ENCODE measurements around the gene CRTC2.
A peak's percentile ranks its signal among the peaks of the same experiment; 100 is the strongest.

CRTC2 gene

GRCh38 chr1:153976819-153977249 is 18.4 kb upstream of the CRTC2 start:
- Histone ChIP-seq H3K27me3 (ENCODE audit: control insufficient read depth in 5 of 5, insufficient read depth in 4 of 5, low read length in 5 of 5) (no peaks in the 10 kb centered on the region), H3K4me3 (ENCODE audit: low read depth in 1 of 5, low read length in 5 of 5) (peak overlapping the region; percentile 81 to 97 (median 96)), H3K4me1 (ENCODE audit: control insufficient read depth in 5 of 5, insufficient read depth in 5 of 5, low read length in 5 of 5) (peaks cover 0 to 35% (median 25%) of the 10 kb centered on the region in 5 donors), H3K9me3 (ENCODE audit: control insufficient read depth in 5 of 5, low read length in 5 of 5) (no peaks in the 10 kb centered on the region), H3K36me3 (ENCODE audit: control insufficient read depth in 5 of 5, insufficient read depth in 5 of 5, low read length in 5 of 5) (peaks cover 5 to 32% (median 29%) of the 10 kb centered on the region in 5 donors), H3K27ac (ENCODE audit: low read depth, low read length) (peak overlapping the region; percentile 83), H3K9ac (ENCODE audit: low read length in 5 of 5) (peak overlapping the region; percentile 89 to 99 (median 97))

GRCh38 chr1:153973525-153973924 is 15.1 kb upstream of the CRTC2 start:
- Histone ChIP-seq H3K27ac (ENCODE audit: low read depth, low read length) (no peak overlapping the region), H3K9ac (ENCODE audit: low read length in 5 of 5) (no peak overlapping the region), H3K4me1 (ENCODE audit: control insufficient read depth in 5 of 5, insufficient read depth in 5 of 5, low read length in 5 of 5) (peaks cover 0 to 34% (median 25%) of the 10 kb centered on the region in 5 donors), H3K4me3 (ENCODE audit: low read depth in 1 of 5, low read length in 5 of 5) (no peak overlapping the region), H3K9me3 (ENCODE audit: control insufficient read depth in 5 of 5, low read length in 5 of 5) (no peaks in the 10 kb centered on the region), H3K27me3 (ENCODE audit: control insufficient read depth in 5 of 5, insufficient read depth in 4 of 5, low read length in 5 of 5) (no peaks in the 10 kb centered on the region), H3K36me3 (ENCODE audit: control insufficient read depth in 5 of 5, insufficient read depth in 5 of 5, low read length in 5 of 5) (peaks cover 5 to 28% (median 27%) of the 10 kb centered on the region in 5 donors)

GRCh38 chr1:153973071-153973470 is 14.7 kb upstream of the CRTC2 start:
- H3K27me3 ChIP-seq (ENCODE audit: control insufficient read depth in 5 of 5, insufficient read depth in 4 of 5, low read length in 5 of 5): no peaks in the 10 kb centered on the region
- H3K9ac ChIP-seq (ENCODE audit: low read length in 5 of 5): no peak overlapping the region
- no peak overlapping the region for H3K4me3 ChIP-seq (ENCODE audit: low read depth in 1 of 5, low read length in 5 of 5)
- peaks cover 5 to 28% (median 27%) of the 10 kb centered on the region in 5 donors for H3K36me3 ChIP-seq (ENCODE audit: control insufficient read depth in 5 of 5, insufficient read depth in 5 of 5, low read length in 5 of 5)
- H3K27ac ChIP-seq (ENCODE audit: low read depth, low read length): no peak overlapping the region
- H3K4me1 ChIP-seq (ENCODE audit: control insufficient read depth in 5 of 5, insufficient read depth in 5 of 5, low read length in 5 of 5): peaks cover 0 to 34% (median 26%) of the 10 kb centered on the region in 5 donors
- no peaks in the 10 kb centered on the region for H3K9me3 ChIP-seq (ENCODE audit: control insufficient read depth in 5 of 5, low read length in 5 of 5)

- no peak overlapping the region for H3K27ac ChIP-seq (ENCODE audit: low read depth, low read length)
- H3K9ac ChIP-seq (ENCODE audit: low read length in 5 of 5): no peak overlapping the region
- H3K4me3 ChIP-seq (ENCODE audit: low read depth in 1 of 5, low read length in 5 of 5): no peak overlapping the region
- peaks cover 5 to 23% (median 21%) of the 10 kb centered on the region in 5 donors for H3K36me3 ChIP-seq (ENCODE audit: control insufficient read depth in 5 of 5, insufficient read depth in 5 of 5, low read length in 5 of 5)
- peaks cover 0 to 31% (median 23%) of the 10 kb centered on the region in 5 donors for H3K4me1 ChIP-seq (ENCODE audit: control insufficient read depth in 5 of 5, insufficient read depth in 5 of 5, low read length in 5 of 5)
- H3K9me3 ChIP-seq (ENCODE audit: control insufficient read depth in 5 of 5, low read length in 5 of 5): no peaks in the 10 kb centered on the region
- no peaks in the 10 kb centered on the region for H3K27me3 ChIP-seq (ENCODE audit: control insufficient read depth in 5 of 5, insufficient read depth in 4 of 5, low read length in 5 of 5)
Observed at GRCh38 chr1:153970346-153970745, 11.9 kb upstream of the CRTC2 start.

GRCh38 chr1:153968972-153969371 is 10.6 kb upstream of the CRTC2 start:
- Histone ChIP-seq H3K4me1 (ENCODE audit: control insufficient read depth in 5 of 5, insufficient read depth in 5 of 5, low read length in 5 of 5) (peaks cover 0 to 35% (median 27%) of the 10 kb centered on the region in 5 donors), H3K4me3 (ENCODE audit: low read depth in 1 of 5, low read length in 5 of 5) (peak overlapping the region in 1 of 5 donors; percentile 78)

GRCh38 chr1:153968408-153968807 is 10.0 kb upstream of the CRTC2 start:
- Histone ChIP-seq H3K36me3 (ENCODE audit: control insufficient read depth in 5 of 5, insufficient read depth in 5 of 5, low read length in 5 of 5) (peaks cover 0 to 7% (median 5%) of the 10 kb centered on the region in 5 donors), H3K4me1 (ENCODE audit: control insufficient read depth in 5 of 5, insufficient read depth in 5 of 5, low read length in 5 of 5) (peaks cover 0 to 40% (median 30%) of the 10 kb centered on the region in 5 donors), H3K27ac (ENCODE audit: low read depth, low read length) (peak overlapping the region; percentile 92), H3K4me3 (ENCODE audit: low read depth in 1 of 5, low read length in 5 of 5) (peak overlapping the region; percentile 64 to 81 (median 78)), H3K27me3 (ENCODE audit: control insufficient read depth in 5 of 5, insufficient read depth in 4 of 5, low read length in 5 of 5) (no peaks in the 10 kb centered on the region), H3K9ac (ENCODE audit: low read length in 5 of 5) (peak overlapping the region in 2 of 5 donors; percentile 46 to 77), H3K9me3 (ENCODE audit: control insufficient read depth in 5 of 5, low read length in 5 of 5) (no peaks in the 10 kb centered on the region)

More at GRCh38 chr1:153968972-153969371, 10.6 kb upstream of the CRTC2 start:
- H3K9me3 ChIP-seq (ENCODE audit: control insufficient read depth in 5 of 5, low read length in 5 of 5): no peaks in the 10 kb centered on the region
- H3K27ac ChIP-seq (ENCODE audit: low read depth, low read length): no peak overlapping the region
- peaks cover 0 to 12% (median 11%) of the 10 kb centered on the region in 5 donors for H3K36me3 ChIP-seq (ENCODE audit: control insufficient read depth in 5 of 5, insufficient read depth in 5 of 5, low read length in 5 of 5)
- peak overlapping the region in 1 of 5 donors; percentile 46 for H3K9ac ChIP-seq (ENCODE audit: low read length in 5 of 5)
- no peaks in the 10 kb centered on the region for H3K27me3 ChIP-seq (ENCODE audit: control insufficient read depth in 5 of 5, insufficient read depth in 4 of 5, low read length in 5 of 5)

GRCh38 chr1:153968000-153968363 is 9.6 kb upstream of the CRTC2 start:
- H3K9me3 ChIP-seq (ENCODE audit: control insufficient read depth in 5 of 5, low read length in 5 of 5): no peaks in the 10 kb centered on the region
- peaks cover 0 to 3% (median under 1%) of the 10 kb centered on the region in 5 donors for H3K36me3 ChIP-seq (ENCODE audit: control insufficient read depth in 5 of 5, insufficient read depth in 5 of 5, low read length in 5 of 5)
- H3K4me1 ChIP-seq (ENCODE audit: control insufficient read depth in 5 of 5, insufficient read depth in 5 of 5, low read length in 5 of 5): peaks cover 0 to 43% (median 32%) of the 10 kb centered on the region in 5 donors
- peak overlapping the region; percentile 64 to 81 (median 78) for H3K4me3 ChIP-seq (ENCODE audit: low read depth in 1 of 5, low read length in 5 of 5)
- no peaks in the 10 kb centered on the region for H3K27me3 ChIP-seq (ENCODE audit: control insufficient read depth in 5 of 5, insufficient read depth in 4 of 5, low read length in 5 of 5)
- H3K27ac ChIP-seq (ENCODE audit: low read depth, low read length): peak overlapping the region; percentile 92
- peak overlapping the region; percentile 63 to 77 (median 76) for H3K9ac ChIP-seq (ENCODE audit: low read length in 5 of 5)

- Histone ChIP-seq H3K9ac (ENCODE audit: low read length in 5 of 5) (peak within 1 kb of the TSS; percentile 65 to 77 (median 76)), H3K4me3 (ENCODE audit: low read depth in 1 of 5, low read length in 5 of 5) (peak within 1 kb of the TSS; percentile 64 to 81 (median 78)), H3K27me3 (ENCODE audit: control insufficient read depth in 5 of 5, insufficient read depth in 4 of 5, low read length in 5 of 5) (no peaks in the 10 kb centered on the region), H3K9me3 (ENCODE audit: control insufficient read depth in 5 of 5, low read length in 5 of 5) (no peaks in the 10 kb centered on the region), H3K36me3 (ENCODE audit: control insufficient read depth in 5 of 5, insufficient read depth in 5 of 5, low read length in 5 of 5) (no peaks in the 10 kb centered on the region), H3K27ac (ENCODE audit: low read depth, low read length) (peak within 1 kb of the TSS; percentile 92), H3K4me1 (ENCODE audit: control insufficient read depth in 5 of 5, insufficient read depth in 5 of 5, low read length in 5 of 5) (peaks cover 4 to 49% (median 38%) of the 10 kb centered on the region in 5 donors)
Observed at GRCh38 chr1:153967107-153967999, 8.9 kb upstream of the CRTC2 start, which contains the start of gene CREB3L4. TSS of gene CREB3L4 (plus strand) at chr1:153967902. CDS start at chr1:153968526, 624 bp downstream.

- Histone ChIP-seq H3K4me1 (ENCODE audit: control insufficient read depth in 5 of 5, insufficient read depth in 5 of 5, low read length in 5 of 5) (peaks cover 9 to 77% (median 62%) of the 10 kb centered on the region in 5 donors), H3K36me3 (ENCODE audit: control insufficient read depth in 5 of 5, insufficient read depth in 5 of 5, low read length in 5 of 5) (peaks cover 0 to 20% (median 12%) of the 10 kb centered on the region in 5 donors), H3K4me3 (ENCODE audit: low read depth in 1 of 5, low read length in 5 of 5) (peak overlapping the region; percentile 60 to 86 (median 86))
Observed at GRCh38 chr1:153963850-153964331, 5.5 kb upstream of the CRTC2 start.

More at GRCh38 chr1:153963850-153964331, 5.5 kb upstream of the CRTC2 start:
- no peaks in the 10 kb centered on the region for H3K9me3 ChIP-seq (ENCODE audit: control insufficient read depth in 5 of 5, low read length in 5 of 5)
- H3K27me3 ChIP-seq (ENCODE audit: control insufficient read depth in 5 of 5, insufficient read depth in 4 of 5, low read length in 5 of 5): no peaks in the 10 kb centered on the region
- H3K27ac ChIP-seq (ENCODE audit: low read depth, low read length): peak overlapping the region; percentile 96
- peak overlapping the region; percentile 44 to 99 (median 92) for H3K9ac ChIP-seq (ENCODE audit: low read length in 5 of 5)
